ENCODE measurements around the gene CDH1.

Gene CDH1

GRCh38 chr16:68772030-68772681 lies 35.1 kb downstream of the CDH1 start:
- TF ChIP-seq, protein P1, sequence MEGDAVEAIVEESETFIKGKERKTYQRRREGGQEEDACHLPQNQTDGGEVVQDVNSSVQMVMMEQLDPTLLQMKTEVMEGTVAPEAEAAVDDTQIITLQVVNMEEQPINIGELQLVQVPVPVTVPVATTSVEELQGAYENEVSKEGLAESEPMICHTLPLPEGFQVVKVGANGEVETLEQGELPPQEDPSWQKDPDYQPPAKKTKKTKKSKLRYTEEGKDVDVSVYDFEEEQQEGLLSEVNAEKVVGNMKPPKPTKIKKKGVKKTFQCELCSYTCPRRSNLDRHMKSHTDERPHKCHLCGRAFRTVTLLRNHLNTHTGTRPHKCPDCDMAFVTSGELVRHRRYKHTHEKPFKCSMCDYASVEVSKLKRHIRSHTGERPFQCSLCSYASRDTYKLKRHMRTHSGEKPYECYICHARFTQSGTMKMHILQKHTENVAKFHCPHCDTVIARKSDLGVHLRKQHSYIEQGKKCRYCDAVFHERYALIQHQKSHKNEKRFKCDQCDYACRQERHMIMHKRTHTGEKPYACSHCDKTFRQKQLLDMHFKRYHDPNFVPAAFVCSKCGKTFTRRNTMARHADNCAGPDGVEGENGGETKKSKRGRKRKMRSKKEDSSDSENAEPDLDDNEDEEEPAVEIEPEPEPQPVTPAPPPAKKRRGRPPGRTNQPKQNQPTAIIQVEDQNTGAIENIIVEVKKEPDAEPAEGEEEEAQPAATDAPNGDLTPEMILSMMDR (conservative IDR thresholded peaks at IDR 0.05; ENCODE audit: low read depth, low read length) = no peak
- no peak overlapping the region for H3K4me3 ChIP-seq (ENCODE audit: low read depth, low read length)
- no peak for DNase-seq (ENCODE audit: low read depth)

DNA sequence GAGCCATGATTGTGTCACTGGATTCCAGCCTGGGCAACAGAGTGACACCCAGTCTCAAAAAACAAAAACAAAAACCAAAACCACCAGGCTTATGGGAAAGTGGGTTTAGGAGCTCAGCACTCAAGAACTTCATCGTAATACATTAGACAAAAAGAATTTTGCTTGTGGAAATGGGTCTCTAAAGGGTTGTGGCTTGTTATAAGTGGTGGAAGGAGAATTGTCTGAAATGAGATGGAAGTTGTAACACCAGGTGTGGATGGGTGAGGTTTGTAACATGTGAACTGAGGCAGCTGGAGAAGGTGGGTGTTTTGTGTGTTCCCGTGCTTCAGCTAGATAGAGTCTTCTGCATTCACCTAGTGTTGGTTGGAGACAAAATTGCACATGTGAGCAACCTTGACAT lies 35.8 kb downstream of the CDH1 start:
- TF ChIP-seq, protein P1 (conservative IDR thresholded peaks at IDR 0.05; ENCODE audit: low read depth, low read length) = no peak
- DNase-seq (ENCODE audit: low read depth) = no peak
- H3K4me3 ChIP-seq (ENCODE audit: low read depth, low read length) = no peak overlapping the region

GRCh38 chr16:68774982-68775634 lies 38.0 kb downstream of the CDH1 start:
- TF ChIP-seq, protein P1 (conservative IDR thresholded peaks at IDR 0.05; ENCODE audit: low read depth, low read length) = no peak

DNA sequence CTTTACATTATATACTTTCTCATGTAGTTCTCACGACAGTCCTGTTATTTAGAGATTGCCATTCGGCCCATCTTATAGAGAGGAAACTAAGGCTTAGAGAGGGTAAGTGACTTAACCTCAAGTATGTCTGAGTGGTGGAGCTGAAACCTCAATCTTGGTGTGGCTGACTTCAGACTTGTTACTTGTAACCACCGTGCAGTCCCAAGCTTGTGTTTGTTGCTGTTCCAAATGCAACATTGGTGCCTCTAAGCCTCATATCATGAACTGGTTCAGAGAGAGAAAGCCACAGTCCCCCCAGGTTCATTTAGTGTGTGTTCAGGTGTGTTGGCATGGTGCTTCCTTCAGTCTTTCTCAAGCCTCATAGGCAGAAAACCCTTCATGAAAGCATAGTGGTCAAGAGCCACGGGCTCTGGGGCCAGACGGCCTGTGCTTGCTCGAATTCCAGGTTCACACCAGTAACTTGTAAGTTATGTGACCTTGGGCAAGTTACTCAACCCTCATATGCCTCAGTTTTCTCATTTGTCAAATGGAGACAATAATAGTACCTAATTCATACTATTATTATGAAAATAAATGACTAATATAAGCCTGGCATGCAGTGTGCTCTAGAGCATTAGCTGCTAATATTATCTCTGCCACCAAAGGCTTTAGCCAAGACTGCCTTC lies 39.9 kb downstream of the CDH1 start:
- peak; percentile 33 for DNase-seq (ENCODE audit: low read depth)
- no peak overlapping the region for H3K4me3 ChIP-seq (ENCODE audit: low read depth, low read length)
- TF ChIP-seq, protein P1 (conservative IDR thresholded peaks at IDR 0.05; ENCODE audit: low read depth, low read length) = no peak

More at GRCh38 chr16:68774982-68775634, 38.0 kb downstream of the CDH1 start:
- no peak overlapping the region for H3K4me3 ChIP-seq (ENCODE audit: low read depth, low read length)
- DNase-seq (ENCODE audit: low read depth) = no peak

DNA sequence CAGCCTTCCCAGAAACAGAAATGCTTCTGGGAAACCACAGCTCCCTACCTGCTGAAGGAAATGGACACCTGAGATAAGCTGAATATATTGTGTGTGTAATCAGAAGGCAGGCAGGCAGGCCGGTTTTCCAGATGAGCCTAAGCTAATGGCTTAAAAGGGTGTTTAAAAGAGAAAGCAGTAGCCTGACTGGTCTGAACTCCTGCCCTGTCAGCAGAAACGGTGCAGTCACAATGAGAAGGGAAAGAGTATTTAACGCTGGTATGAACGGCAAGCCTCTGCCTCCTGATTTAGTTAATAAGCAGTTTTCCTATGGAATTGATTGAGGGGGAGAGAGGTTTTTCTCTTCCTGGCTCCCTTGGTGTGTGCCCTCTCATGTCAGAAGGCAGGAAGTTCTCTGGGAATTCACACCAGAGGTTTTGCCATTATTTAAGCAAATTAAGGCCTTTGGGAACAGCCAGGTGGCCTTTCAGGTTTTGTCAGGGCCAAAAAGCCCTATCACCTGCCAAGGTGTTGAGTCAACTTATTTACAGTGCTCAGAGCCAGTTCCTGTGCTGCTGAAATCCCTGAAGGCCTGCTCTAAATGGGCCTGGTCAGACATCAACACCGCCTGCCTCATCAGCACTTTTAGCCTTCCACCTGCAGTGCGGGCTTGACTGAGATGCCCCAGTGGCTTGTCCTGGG lies 41.6 kb downstream of the CDH1 start:
- DNase-seq (ENCODE audit: low read depth) = peak; percentile 32
- H3K4me3 ChIP-seq (ENCODE audit: low read depth, low read length) = no peak overlapping the region
- TF ChIP-seq, protein P1 (conservative IDR thresholded peaks at IDR 0.05; ENCODE audit: low read depth, low read length) = no peak

- DNase-seq (ENCODE audit: low read depth) = no peak
- TF ChIP-seq, protein P1 (conservative IDR thresholded peaks at IDR 0.05; ENCODE audit: low read depth, low read length) = no peak
- no peak overlapping the region for H3K4me3 ChIP-seq (ENCODE audit: low read depth, low read length)
These were observed 42.8 kb downstream of the CDH1 start for GRCh38 chr16:68779891-68780290.

Measured in choroid plexus epithelial cell (primary cell).